ENCODE data around the gene ZNF524. TPM values are rescaled to one million over a fixed set of nuclear protein-coding genes. Genes with fewer than 3 reads are reported as not detected.

ZNF524 gene, protein sequence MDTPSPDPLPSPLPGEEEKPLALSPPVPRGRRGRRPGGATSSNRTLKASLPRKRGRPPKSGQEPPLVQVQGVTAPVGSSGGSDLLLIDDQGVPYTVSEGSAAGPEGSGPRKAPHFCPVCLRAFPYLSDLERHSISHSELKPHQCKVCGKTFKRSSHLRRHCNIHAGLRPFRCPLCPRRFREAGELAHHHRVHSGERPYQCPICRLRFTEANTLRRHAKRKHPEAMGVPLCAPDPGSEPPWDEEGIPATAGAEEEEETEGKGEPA
- total RNA-seq = 10 to 100 TPM; 20.3 to 33.5 (median 26.4) TPM

DNA sequence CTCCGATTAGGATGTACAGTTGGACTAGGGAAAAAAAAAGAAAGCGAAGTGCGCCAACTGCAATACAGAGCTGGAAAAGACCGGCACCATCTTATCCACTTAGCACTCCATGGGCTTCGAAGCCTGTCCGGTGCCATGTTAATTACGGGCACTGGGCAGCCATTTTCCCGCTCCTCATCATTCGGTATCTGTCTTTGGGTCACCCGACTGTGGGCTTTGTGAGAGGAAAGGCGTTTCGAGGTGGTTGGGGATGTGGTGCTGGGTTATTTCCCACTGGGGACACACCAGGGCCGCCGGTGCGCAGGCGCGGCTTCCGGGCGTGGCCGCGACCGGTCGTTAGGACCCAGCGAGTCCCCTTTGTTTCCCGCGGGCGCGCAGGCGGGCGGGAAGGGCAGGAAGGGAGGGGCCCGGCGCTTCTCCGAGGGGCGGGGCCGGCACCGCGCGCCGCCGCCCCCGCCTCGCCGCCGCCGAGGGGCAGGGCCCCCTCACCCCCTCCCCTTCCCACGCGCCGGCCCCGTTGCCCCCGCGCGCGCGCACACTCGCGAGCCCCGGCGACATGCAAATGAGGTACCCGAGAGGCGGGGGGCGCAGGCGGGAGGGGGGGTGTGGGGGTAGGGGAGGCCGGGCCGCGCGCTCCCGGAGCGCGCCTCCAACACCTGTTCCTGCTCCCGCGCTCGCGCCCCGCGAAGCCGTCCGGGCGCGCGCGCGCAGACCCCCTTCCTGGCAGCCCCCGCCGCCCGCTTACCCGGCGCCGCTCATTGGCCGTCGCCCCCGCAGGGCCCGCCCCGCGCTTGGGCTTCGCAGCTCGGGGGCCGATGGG lies at the start of gene ZNF524:
Gene ZNF524 (plus strand): TSS at position 447 of the 820 bp plus-strand sequence. CDS start 1,825 bp downstream, outside the sequence.
- Histone ChIP-seq H3K27ac (peak within 1 kb of the TSS; percentile 93 to 99 (median 96)), H3K27me3 (no peaks in the 10 kb centered on the region), H3K4me3 (peak within 1 kb of the TSS; percentile 49 to 70), H3K36me3 (peaks cover 0 to 37% of the 10 kb centered on the region in 2 donors), H3K9me3 (no peaks in the 10 kb centered on the region), H3K4me1 (peaks cover 0 to 35% (median 12%) of the 10 kb centered on the region in 3 donors)
- 0 to 1% methylated on average over 3 to 11 of the region's 97 CpGs for WGBS, 2 donors (ENCODE audit: low coverage in 1 of 2)
- no peak for TF ChIP-seq POLR2A (IDR thresholded peaks at IDR 0.05)
- TF ChIP-seq, protein P1, sequence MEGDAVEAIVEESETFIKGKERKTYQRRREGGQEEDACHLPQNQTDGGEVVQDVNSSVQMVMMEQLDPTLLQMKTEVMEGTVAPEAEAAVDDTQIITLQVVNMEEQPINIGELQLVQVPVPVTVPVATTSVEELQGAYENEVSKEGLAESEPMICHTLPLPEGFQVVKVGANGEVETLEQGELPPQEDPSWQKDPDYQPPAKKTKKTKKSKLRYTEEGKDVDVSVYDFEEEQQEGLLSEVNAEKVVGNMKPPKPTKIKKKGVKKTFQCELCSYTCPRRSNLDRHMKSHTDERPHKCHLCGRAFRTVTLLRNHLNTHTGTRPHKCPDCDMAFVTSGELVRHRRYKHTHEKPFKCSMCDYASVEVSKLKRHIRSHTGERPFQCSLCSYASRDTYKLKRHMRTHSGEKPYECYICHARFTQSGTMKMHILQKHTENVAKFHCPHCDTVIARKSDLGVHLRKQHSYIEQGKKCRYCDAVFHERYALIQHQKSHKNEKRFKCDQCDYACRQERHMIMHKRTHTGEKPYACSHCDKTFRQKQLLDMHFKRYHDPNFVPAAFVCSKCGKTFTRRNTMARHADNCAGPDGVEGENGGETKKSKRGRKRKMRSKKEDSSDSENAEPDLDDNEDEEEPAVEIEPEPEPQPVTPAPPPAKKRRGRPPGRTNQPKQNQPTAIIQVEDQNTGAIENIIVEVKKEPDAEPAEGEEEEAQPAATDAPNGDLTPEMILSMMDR (IDR thresholded peaks at IDR 0.05) = peak in 1 of 4 experiments; percentile 10
- peak; percentile 34 for TF ChIP-seq POLR2AphosphoS5 (IDR thresholded peaks at IDR 0.05)
- peak; percentile 78 for ATAC-seq

DNA sequence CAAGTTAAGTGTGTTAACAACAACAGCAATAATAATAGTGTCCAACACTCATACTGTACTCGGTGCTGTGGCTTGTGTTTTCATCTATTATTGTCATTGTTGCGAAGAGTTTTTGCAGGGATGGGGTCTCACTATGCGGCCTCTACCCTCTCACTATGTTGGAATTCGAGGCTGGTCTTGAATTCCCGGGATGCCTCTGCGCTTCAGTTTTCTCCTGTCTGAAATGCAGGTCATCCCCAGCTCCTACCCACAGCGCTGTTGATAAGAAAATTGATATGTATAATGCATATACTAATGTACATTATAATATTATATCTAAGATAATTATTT lies 49.8 kb upstream of the ZNF524 start:
- H3K27ac ChIP-seq = no peak overlapping the region
- no peak for ATAC-seq
- WGBS, 2 donors (ENCODE audit: low coverage in 1 of 2) = 39 to 45% methylated on average over 3 to 7 of the region's 7 CpGs
- TF ChIP-seq POLR2AphosphoS5 (IDR thresholded peaks at IDR 0.05) (no peak), POLR2A (IDR thresholded peaks at IDR 0.05) (no peak), EP300 (IDR thresholded peaks at IDR 0.05) (no peak)
- TF ChIP-seq, protein P1 (IDR thresholded peaks at IDR 0.05) = no peak
- no peaks in the 10 kb centered on the region for H3K9me3 ChIP-seq
- H3K36me3 ChIP-seq = no peaks in the 10 kb centered on the region
- H3K27me3 ChIP-seq = peaks cover 93% of the 10 kb centered on the region
- H3K4me3 ChIP-seq = no peak overlapping the region
- peaks cover 0 to 24% (median 0%) of the 10 kb centered on the region in 3 donors for H3K4me1 ChIP-seq

DNA sequence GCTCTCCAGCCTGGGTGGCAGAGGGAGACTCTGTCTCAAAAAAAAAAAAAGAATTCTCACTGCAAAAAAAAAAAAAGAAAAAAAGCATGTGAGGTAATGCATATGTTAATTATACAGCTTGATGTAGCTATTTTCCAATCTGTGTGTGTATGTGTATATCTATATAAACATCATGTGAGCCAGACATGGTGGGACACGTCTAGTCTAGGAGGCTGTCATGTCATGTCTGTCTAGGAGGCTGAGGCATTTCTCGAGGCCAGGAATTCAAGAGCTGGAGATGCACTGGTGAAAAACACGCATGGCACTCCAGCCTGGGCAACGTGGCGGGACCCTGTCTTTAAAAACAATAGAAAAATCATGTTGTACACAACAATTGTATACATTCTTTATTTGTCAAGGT lies 47.9 kb upstream of the ZNF524 start:
- Histone ChIP-seq H3K4me3 (no peak overlapping the region), H3K9me3 (no peaks in the 10 kb centered on the region), H3K27me3 (peaks cover 79% of the 10 kb centered on the region), H3K4me1 (peaks cover 0 to 8% (median 0%) of the 10 kb centered on the region in 3 donors), H3K36me3 (no peaks in the 10 kb centered on the region), H3K27ac (no peak overlapping the region)
- TF ChIP-seq EP300 (IDR thresholded peaks at IDR 0.05) (no peak), POLR2AphosphoS5 (IDR thresholded peaks at IDR 0.05) (no peak), POLR2A (IDR thresholded peaks at IDR 0.05) (no peak)
- TF ChIP-seq, protein P1 (IDR thresholded peaks at IDR 0.05) = no peak
- ATAC-seq = no peak
- WGBS, 2 donors (ENCODE audit: low coverage in 1 of 2) = 57 to 66% methylated on average over 3 to 5 of the region's 5 CpGs

DNA sequence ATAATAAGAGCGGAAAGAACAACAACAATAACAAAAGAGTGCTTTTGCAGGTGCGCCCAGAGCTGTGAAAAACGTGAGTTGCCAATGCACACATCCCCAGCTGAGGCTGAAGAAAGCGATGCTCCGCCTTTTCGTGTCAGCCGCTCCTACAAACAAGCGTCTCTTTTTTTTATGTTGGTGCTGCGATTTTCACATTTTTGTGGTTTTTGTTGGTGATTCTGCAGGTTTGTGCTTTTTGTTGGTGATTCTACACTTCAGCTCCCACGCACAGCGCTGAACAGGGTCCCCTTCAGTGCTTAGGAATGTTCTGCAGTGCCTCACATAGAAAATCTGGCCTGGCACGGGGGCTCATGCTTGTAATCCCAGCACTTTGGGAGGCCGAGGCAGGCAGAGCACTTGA lies 47.5 kb upstream of the ZNF524 start:
- Histone ChIP-seq H3K4me1 (peaks cover 0 to 3% (median 0%) of the 10 kb centered on the region in 3 donors), H3K9me3 (no peaks in the 10 kb centered on the region), H3K27me3 (peaks cover 75% of the 10 kb centered on the region), H3K36me3 (no peaks in the 10 kb centered on the region), H3K27ac (no peak overlapping the region), H3K4me3 (no peak overlapping the region)
- TF ChIP-seq EP300 (IDR thresholded peaks at IDR 0.05) (no peak), POLR2AphosphoS5 (IDR thresholded peaks at IDR 0.05) (no peak), POLR2A (IDR thresholded peaks at IDR 0.05) (no peak)
- TF ChIP-seq, protein P1 (IDR thresholded peaks at IDR 0.05) = no peak
- WGBS, 2 donors (ENCODE audit: low coverage in 1 of 2) = 52 to 70% methylated on average over 10 of the region's 13 CpGs
- no peak for ATAC-seq
